ENCODE results near the gene ADORA1.

Gene ADORA1

DNA sequence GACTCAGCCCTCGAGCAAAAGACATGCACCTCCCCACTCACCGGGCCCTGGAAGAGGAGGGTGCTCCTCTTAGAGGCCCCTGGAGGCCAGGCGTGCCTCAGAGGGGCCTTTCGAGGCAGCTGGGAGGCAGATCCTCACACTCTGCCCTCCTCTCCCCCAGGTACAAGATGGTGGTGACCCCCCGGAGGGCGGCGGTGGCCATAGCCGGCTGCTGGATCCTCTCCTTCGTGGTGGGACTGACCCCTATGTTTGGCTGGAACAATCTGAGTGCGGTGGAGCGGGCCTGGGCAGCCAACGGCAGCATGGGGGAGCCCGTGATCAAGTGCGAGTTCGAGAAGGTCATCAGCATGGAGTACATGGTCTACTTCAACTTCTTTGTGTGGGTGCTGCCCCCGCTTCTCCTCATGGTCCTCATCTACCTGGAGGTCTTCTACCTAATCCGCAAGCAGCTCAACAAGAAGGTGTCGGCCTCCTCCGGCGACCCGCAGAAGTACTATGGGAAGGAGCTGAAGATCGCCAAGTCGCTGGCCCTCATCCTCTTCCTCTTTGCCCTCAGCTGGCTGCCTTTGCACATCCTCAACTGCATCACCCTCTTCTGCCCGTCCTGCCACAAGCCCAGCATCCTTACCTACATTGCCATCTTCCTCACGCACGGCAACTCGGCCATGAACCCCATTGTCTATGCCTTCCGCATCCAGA is 37.7 kb downstream of the ADORA1 start:
- no peak overlapping the region for H3K4me3 ChIP-seq (ENCODE audit: low read depth, low read length)
- no peak for DNase-seq (ENCODE audit: low read depth)
- TF ChIP-seq, protein P1, sequence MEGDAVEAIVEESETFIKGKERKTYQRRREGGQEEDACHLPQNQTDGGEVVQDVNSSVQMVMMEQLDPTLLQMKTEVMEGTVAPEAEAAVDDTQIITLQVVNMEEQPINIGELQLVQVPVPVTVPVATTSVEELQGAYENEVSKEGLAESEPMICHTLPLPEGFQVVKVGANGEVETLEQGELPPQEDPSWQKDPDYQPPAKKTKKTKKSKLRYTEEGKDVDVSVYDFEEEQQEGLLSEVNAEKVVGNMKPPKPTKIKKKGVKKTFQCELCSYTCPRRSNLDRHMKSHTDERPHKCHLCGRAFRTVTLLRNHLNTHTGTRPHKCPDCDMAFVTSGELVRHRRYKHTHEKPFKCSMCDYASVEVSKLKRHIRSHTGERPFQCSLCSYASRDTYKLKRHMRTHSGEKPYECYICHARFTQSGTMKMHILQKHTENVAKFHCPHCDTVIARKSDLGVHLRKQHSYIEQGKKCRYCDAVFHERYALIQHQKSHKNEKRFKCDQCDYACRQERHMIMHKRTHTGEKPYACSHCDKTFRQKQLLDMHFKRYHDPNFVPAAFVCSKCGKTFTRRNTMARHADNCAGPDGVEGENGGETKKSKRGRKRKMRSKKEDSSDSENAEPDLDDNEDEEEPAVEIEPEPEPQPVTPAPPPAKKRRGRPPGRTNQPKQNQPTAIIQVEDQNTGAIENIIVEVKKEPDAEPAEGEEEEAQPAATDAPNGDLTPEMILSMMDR (IDR thresholded peaks at IDR 0.05; ENCODE audit: insufficient read depth, low read depth, low read length, missing control alignments), result no peak

- H3K4me3 ChIP-seq (ENCODE audit: low read depth, low read length), result no peak overlapping the region
- DNase-seq (ENCODE audit: low read depth), result no peak
- TF ChIP-seq, protein P1 (IDR thresholded peaks at IDR 0.05; ENCODE audit: insufficient read depth, low read depth, low read length, missing control alignments), result no peak
Observed at GRCh38 chr1:203165800-203166161, 38.3 kb downstream of the ADORA1 start.

DNA sequence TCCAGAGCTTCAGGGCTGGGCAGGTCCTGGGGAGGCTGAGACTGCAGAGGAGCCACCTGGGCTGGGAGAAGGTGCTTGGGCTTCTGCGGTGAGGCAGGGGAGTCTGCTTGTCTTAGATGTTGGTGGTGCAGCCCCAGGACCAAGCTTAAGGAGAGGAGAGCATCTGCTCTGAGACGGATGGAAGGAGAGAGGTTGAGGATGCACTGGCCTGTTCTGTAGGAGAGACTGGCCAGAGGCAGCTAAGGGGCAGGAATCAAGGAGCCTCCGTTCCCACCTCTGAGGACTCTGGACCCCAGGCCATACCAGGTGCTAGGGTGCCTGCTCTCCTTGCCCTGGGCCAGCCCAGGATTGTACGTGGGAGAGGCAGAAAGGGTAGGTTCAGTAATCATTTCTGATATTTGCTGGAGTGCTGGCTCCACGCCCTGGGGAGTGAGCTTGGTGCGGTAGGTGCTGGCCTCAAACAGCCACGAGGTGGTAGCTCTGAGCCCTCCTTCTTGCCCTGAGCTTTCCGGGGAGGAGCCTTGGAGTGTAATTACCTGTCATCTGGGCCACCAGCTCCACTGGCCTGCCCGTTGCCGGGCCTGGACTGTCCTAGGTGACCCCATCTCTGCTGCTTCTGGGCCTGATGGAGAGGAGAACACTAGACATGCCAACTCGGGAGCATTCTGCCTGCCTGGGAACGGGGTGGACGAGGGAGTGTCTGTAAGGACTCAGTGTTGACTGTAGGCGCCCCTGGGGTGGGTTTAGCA is 38.8 kb downstream of the ADORA1 start:
- DNase-seq (ENCODE audit: low read depth), result peak; percentile 45
- TF ChIP-seq, protein P1 (IDR thresholded peaks at IDR 0.05; ENCODE audit: insufficient read depth, low read depth, low read length, missing control alignments), result peak; percentile 38
- no peak overlapping the region for H3K4me3 ChIP-seq (ENCODE audit: low read depth, low read length)

DNA sequence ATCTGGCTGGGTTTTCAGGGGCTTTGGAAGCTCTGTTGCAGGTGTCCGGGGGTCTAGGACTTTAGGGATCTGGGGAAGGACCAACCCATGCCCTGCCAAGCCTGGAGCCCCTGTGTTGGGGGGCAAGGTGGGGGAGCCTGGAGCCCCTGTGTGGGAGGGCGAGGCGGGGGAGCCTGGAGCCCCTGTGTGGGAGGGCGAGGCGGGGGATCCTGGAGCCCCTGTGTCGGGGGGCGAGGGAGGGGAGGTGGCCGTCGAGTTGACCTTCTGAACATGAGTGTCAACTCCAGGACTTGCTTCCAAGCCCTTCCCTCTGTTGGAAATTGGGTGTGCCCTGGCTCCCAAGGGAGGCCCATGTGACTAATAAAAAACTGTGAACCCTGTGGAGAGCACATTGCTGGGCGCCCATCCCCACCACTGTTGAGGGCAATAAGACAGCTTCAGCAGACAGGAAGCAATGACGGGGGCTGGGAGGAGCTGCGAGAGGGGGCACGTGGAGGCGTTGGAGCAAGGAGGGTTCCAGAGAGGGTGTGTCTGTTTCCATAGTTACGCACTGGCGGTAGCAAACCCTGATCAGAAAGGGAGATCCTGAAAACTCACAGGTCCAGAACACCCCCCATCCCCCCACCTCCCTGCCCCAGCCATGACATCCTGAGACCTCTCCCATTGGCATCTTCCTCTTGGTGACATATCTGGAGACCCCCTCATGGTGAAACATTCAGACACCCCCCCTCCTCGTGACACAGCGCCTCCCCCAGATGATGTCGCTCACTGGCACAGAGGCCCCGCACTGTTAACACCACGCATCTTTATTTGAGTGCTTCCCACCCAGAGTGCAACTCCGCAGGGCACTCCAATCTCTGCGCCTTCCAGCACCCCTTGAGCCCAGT is 39.7 kb downstream of the ADORA1 start:
- no peak overlapping the region for H3K4me3 ChIP-seq (ENCODE audit: low read depth, low read length)
- no peak for DNase-seq (ENCODE audit: low read depth)
- TF ChIP-seq, protein P1 (IDR thresholded peaks at IDR 0.05; ENCODE audit: insufficient read depth, low read depth, low read length, missing control alignments), result no peak

- H3K4me3 ChIP-seq (ENCODE audit: low read depth, low read length), result no peak overlapping the region
- DNase-seq (ENCODE audit: low read depth), result no peak
- TF ChIP-seq, protein P1 (IDR thresholded peaks at IDR 0.05; ENCODE audit: insufficient read depth, low read depth, low read length, missing control alignments), result no peak
Observed at GRCh38 chr1:203167913-203168200, 40.3 kb downstream of the ADORA1 start.

GRCh38 chr1:203168256-203168786 is 40.8 kb downstream of the ADORA1 start:
- no peak for DNase-seq (ENCODE audit: low read depth)
- no peak overlapping the region for H3K4me3 ChIP-seq (ENCODE audit: low read depth, low read length)
- TF ChIP-seq, protein P1 (IDR thresholded peaks at IDR 0.05; ENCODE audit: insufficient read depth, low read depth, low read length, missing control alignments), result no peak
